Peyer's patch (tissue), 4 donors: ENCODE measurements around the gene GRIK4. TPM values are rescaled to one million over a fixed set of nuclear protein-coding genes. Genes with fewer than 3 reads are reported as not detected.

Experiments used
- DNase-seq, 3 donors: peaks; one replicate each; pipeline ENCODE4 v3.0.0-alpha.2; 2017 to 2019
- H3K27ac ChIP-seq, 4 donors: fragments of 200-600 bp; sonication (generic); one replicate each; pipeline ENCODE4 v1.5.1; 2016 to 2019
- H3K27me3 ChIP-seq, 2 donors: fragments of 200-600 bp; sonication (generic); one replicate each; pipeline ENCODE4 v1.5.1; 2019
- H3K36me3 ChIP-seq, 3 donors: fragments of 200-600 bp; sonication (generic); one replicate each; pipeline ENCODE4 v1.5.1; 2016 to 2019
- H3K4me1 ChIP-seq, 4 donors: fragments of 200-600 bp; sonication (generic); one replicate each; pipeline ENCODE4 v1.5.1; 2016 to 2019
- H3K4me3 ChIP-seq, 4 donors: fragments of 200-600 bp; sonication (generic); 1 replicate in 3 of 4; 2 replicates in 1 of 4; pipeline ENCODE4 v1.5.1; 2016 to 2019; ENCODE audit warnings: mild to moderate bottlenecking in 1 of 4
- H3K9me3 ChIP-seq, 4 donors: fragments of 200-600 bp; sonication (generic); one replicate each; pipeline ENCODE4 v1.5.1; 2016 to 2019; ENCODE audit warnings: mild to moderate bottlenecking in 1 of 4
- POLR2A ChIP-seq, 2 donors: fragments of 450-650 bp; IDR thresholded peaks; one replicate each; pipeline ENCODE4 v1.5.1; 2017; ENCODE audit warnings: antibody characterized with exemption in 2 of 2, mild to moderate bottlenecking in 2 of 2, moderate library complexity in 2 of 2
- total RNA-seq, 4 donors: library from RNA; depleted of rRNA; stranded (reverse); fragments of >200 nt; gene quantifications; one replicate each; pipeline ENCODE4 v1.1.0, GENCODE V29; 2016
- TF ChIP-seq, protein P1 (sequence below), 6 experiments: fragments of 450-650 bp in 4 of 6; fragments of 200-600 bp in 2 of 6; sonication (generic) in 1 of 6; IDR thresholded peaks; one replicate each; pipeline ENCODE4 v1.5.1; 2017 to 2019; ENCODE audit warnings: antibody characterized with exemption in 6 of 6, mild to moderate bottlenecking in 3 of 6, moderate library complexity in 1 of 6

GRIK4 gene
- total RNA-seq, 4 donors from 2014 or later, result 0.40 to 2.5 TPM; not detected in 2

DNA sequence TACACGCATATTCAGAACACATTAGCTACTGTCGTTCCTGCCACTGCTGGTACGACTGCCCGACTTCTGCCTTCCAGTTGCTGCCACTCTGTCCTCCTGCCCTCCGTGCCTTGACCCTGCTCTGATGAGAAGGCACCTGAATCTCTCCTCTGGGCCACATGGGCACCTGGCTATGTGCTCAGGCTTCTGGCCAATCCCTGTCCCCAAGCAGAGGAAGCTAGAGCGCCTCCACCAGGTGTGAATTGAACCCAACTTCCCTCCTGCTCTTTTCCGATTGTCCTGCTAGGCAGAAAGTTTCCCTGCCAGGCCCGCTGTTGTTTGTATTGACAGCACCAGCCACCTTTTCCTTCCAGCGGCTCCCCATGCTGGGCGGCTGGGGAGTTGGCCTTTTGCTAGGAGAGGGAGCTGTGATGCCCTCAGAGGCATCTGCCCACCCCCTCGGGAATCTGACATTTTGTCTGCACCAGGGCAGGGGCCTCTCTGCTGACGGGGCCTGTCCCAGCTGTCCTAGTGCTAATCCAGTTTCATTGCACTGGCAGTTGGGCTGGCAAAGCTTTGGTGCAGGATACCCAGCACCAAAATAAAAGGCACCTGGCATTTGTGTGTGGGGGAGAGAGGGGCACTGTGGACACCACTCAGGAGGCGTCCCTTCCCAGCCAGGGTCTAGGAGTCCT lies 118.0 kb downstream of the GRIK4 start:
- Histone ChIP-seq H3K4me1 (no peaks in the 10 kb centered on the region), H3K36me3 (no peaks in the 10 kb centered on the region), H3K4me3 (no peak overlapping the region), H3K9me3 (no peaks in the 10 kb centered on the region), H3K27me3 (no peaks in the 10 kb centered on the region), H3K27ac (no peak overlapping the region)
- no peak for TF ChIP-seq POLR2A (IDR thresholded peaks at IDR 0.05)
- TF ChIP-seq, protein P1, sequence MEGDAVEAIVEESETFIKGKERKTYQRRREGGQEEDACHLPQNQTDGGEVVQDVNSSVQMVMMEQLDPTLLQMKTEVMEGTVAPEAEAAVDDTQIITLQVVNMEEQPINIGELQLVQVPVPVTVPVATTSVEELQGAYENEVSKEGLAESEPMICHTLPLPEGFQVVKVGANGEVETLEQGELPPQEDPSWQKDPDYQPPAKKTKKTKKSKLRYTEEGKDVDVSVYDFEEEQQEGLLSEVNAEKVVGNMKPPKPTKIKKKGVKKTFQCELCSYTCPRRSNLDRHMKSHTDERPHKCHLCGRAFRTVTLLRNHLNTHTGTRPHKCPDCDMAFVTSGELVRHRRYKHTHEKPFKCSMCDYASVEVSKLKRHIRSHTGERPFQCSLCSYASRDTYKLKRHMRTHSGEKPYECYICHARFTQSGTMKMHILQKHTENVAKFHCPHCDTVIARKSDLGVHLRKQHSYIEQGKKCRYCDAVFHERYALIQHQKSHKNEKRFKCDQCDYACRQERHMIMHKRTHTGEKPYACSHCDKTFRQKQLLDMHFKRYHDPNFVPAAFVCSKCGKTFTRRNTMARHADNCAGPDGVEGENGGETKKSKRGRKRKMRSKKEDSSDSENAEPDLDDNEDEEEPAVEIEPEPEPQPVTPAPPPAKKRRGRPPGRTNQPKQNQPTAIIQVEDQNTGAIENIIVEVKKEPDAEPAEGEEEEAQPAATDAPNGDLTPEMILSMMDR (IDR thresholded peaks at IDR 0.05), result no peak
- no peak for DNase-seq

DNA sequence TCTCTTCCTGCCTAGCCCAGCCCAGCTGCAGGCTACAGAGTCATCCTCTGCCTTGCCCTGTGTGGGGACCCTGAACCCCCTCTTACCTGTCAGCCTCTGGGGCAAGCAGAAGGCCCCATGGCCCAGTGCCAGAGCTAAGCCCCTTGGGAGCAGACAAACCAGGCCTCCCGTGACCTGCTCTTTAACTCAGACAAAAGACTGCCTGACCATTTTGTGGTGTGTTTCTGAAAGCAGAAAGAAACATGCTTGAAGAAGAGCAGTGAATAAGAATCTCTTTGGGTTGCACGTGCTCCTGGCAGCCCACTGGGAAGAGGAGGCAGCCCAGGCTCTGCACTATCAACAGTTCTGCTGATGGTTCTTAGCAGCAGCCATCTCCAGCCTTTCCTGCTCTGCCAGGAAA lies 118.6 kb downstream of the GRIK4 start:
- TF ChIP-seq POLR2A (IDR thresholded peaks at IDR 0.05), result no peak
- TF ChIP-seq, protein P1 (IDR thresholded peaks at IDR 0.05), result no peak
- Histone ChIP-seq H3K27ac (no peak overlapping the region), H3K4me3 (no peak overlapping the region), H3K9me3 (no peaks in the 10 kb centered on the region), H3K27me3 (no peaks in the 10 kb centered on the region), H3K4me1 (no peaks in the 10 kb centered on the region), H3K36me3 (no peaks in the 10 kb centered on the region)
- DNase-seq, result no peak

DNA sequence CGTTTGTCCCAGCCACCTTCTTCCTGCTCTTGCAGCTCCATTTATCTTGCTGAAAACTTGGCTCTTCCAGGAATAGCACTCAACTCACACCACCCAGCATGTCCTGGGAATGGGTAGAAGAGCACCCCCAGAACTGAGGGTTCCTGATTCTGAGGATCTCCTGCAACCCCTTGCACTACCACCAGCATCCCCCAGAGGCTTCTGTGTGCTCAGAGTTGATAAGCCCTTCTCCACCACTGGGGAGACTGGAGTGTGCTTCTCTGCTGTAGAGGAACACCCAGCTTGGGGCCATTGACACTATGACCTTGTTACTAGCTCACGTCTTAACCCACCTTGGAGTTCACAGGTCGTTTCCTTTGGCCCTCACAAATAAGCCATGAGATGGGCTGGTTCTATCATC lies 121.0 kb downstream of the GRIK4 start:
- Histone ChIP-seq H3K4me1 (no peaks in the 10 kb centered on the region), H3K27me3 (no peaks in the 10 kb centered on the region), H3K36me3 (no peaks in the 10 kb centered on the region), H3K27ac (no peak overlapping the region), H3K4me3 (no peak overlapping the region), H3K9me3 (no peaks in the 10 kb centered on the region)
- DNase-seq, result no peak
- TF ChIP-seq, protein P1 (IDR thresholded peaks at IDR 0.05), result no peak
- TF ChIP-seq POLR2A (IDR thresholded peaks at IDR 0.05), result no peak

GRCh38 chr11:120633616-120634393 lies 122.3 kb downstream of the GRIK4 start:
- Histone ChIP-seq H3K27me3 (no peaks in the 10 kb centered on the region), H3K4me1 (no peaks in the 10 kb centered on the region), H3K36me3 (no peaks in the 10 kb centered on the region), H3K4me3 (no peak overlapping the region), H3K27ac (no peak overlapping the region), H3K9me3 (no peaks in the 10 kb centered on the region)
- DNase-seq, result no peak
- TF ChIP-seq POLR2A (IDR thresholded peaks at IDR 0.05), result no peak
- TF ChIP-seq, protein P1 (IDR thresholded peaks at IDR 0.05), result no peak

- no peaks in the 10 kb centered on the region for H3K27me3 ChIP-seq
- no peaks in the 10 kb centered on the region for H3K4me1 ChIP-seq
- H3K27ac ChIP-seq, result no peak overlapping the region
- no peak overlapping the region for H3K4me3 ChIP-seq
- no peaks in the 10 kb centered on the region for H3K36me3 ChIP-seq
- no peaks in the 10 kb centered on the region for H3K9me3 ChIP-seq
- DNase-seq, result no peak
- TF ChIP-seq POLR2A (IDR thresholded peaks at IDR 0.05), result no peak
- TF ChIP-seq, protein P1 (IDR thresholded peaks at IDR 0.05), result no peak
Observed at GRCh38 chr11:120634706-120635105, 123.2 kb downstream of the GRIK4 start.
